HG02938 (cell line): ENCODE data around the gene ACTN1.

Experiments used
- ATAC-seq: cut with Tn5 transposase; IDR thresholded peaks from one replicate; pipeline ENCODE4 v1.9.1; 2021; ENCODE audit warnings: mild to moderate bottlenecking, moderate library complexity; ENCODE audit not compliant: unreplicated experiment

The ACTN1 gene

GRCh38 chr14:68951800-68952530 is 27.1 kb downstream of the ACTN1 start:
- no peak for ATAC-seq

- no peak for ATAC-seq
Measured at GRCh38 chr14:68951035-68951797, 27.9 kb downstream of the ACTN1 start.

- no peak for ATAC-seq
Measured at GRCh38 chr14:68950111-68950510, 29.0 kb downstream of the ACTN1 start.

GRCh38 chr14:68949601-68949965 is 29.5 kb downstream of the ACTN1 start:
- ATAC-seq = no peak

- no peak for ATAC-seq
Measured at GRCh38 chr14:68948686-68949600, 30.2 kb downstream of the ACTN1 start.

GRCh38 chr14:68947802-68948201 is 31.3 kb downstream of the ACTN1 start:
- no peak for ATAC-seq

GRCh38 chr14:68946489-68946822 is 32.6 kb downstream of the ACTN1 start:
- ATAC-seq = no peak

- no peak for ATAC-seq
Measured at GRCh38 chr14:68945585-68946488, 33.3 kb downstream of the ACTN1 start.

- ATAC-seq = no peak
Measured at GRCh38 chr14:68945190-68945584, 33.9 kb downstream of the ACTN1 start.

GRCh38 chr14:68944162-68944561 is 34.9 kb downstream of the ACTN1 start:
- ATAC-seq = no peak

GRCh38 chr14:68943107-68943506 is 36.0 kb downstream of the ACTN1 start:
- ATAC-seq = no peak

GRCh38 chr14:68942296-68943035 is 36.6 kb downstream of the ACTN1 start:
- no peak for ATAC-seq

- ATAC-seq = no peak
Measured at GRCh38 chr14:68941820-68942219, 37.3 kb downstream of the ACTN1 start.

- no peak for ATAC-seq
Measured at GRCh38 chr14:68940614-68941185, 38.4 kb downstream of the ACTN1 start.

GRCh38 chr14:68939893-68940613 is 39.0 kb downstream of the ACTN1 start:
- ATAC-seq = no peak

GRCh38 chr14:68939181-68939892 is 39.8 kb downstream of the ACTN1 start:
- no peak for ATAC-seq

- ATAC-seq = no peak
Measured at GRCh38 chr14:68938271-68939150, 40.6 kb downstream of the ACTN1 start.
